Breast epithelium (tissue), 4 donors: Measurements from ENCODE around the gene RRH. TPM values are rescaled to one million over a fixed set of nuclear protein-coding genes. Genes with fewer than 3 reads are reported as not detected.
"Not testable (repeated sequence)": the region's sequence is repeated elsewhere in the genome, so short reads cannot be mapped to it uniquely, and the experiment has no call there.

Experiments
- DNase-seq, 2 donors: peaks; one replicate each; pipeline ENCODE4 v3.0.0-alpha.2; 2019; ENCODE audit warnings: low spot score in 2 of 2
- H3K27ac ChIP-seq, 2 donors: fragments of 200-600 bp; sonication (generic) in 1 of 2; one replicate each; pipeline ENCODE4 v1.5.1; 2016 to 2019; ENCODE audit warnings: mild to moderate bottlenecking in 1 of 2
- H3K27me3 ChIP-seq, 2 donors: fragments of 200-600 bp; sonication (generic) in 1 of 2; one replicate each; pipeline versions ENCODE4 v1.5.1 to v1.6.0; 2017 to 2019; ENCODE audit warnings: control low read depth in 1 of 2, mild to moderate bottlenecking in 1 of 2
- H3K36me3 ChIP-seq: fragments of 200-600 bp; one replicate; pipeline ENCODE4 v1.5.1; 2019
- H3K4me1 ChIP-seq, 2 donors: fragments of 200-600 bp; sonication (generic); one replicate each; pipeline ENCODE4 v1.5.1; 2016 to 2019; ENCODE audit warnings: control low read depth in 1 of 2
- H3K4me3 ChIP-seq, 3 donors: fragments of 200-600 bp; sonication (generic); 1 replicate in 2 of 3; 2 replicates in 1 of 3; pipeline ENCODE4 v1.5.1; 2016 to 2019; ENCODE audit warnings: mild to moderate bottlenecking in 3 of 3, moderate library complexity in 2 of 3
- H3K9me3 ChIP-seq, 2 donors: fragments of 200-600 bp; sonication (generic) in 1 of 2; one replicate each; pipeline ENCODE4 v1.5.1; 2016 to 2019; ENCODE audit warnings: control low read depth in 1 of 2
- CTCF ChIP-seq, 3 donors: fragments of 450-650 bp; IDR thresholded peaks; one replicate each; pipeline ENCODE4 v1.5.1; 2016 to 2017; ENCODE audit warnings: antibody characterized with exemption in 3 of 3, mild to moderate bottlenecking in 3 of 3, moderate library complexity in 3 of 3
- POLR2A ChIP-seq: fragments of 450-650 bp; IDR thresholded peaks from one replicate; pipeline ENCODE4 v1.6.1; 2016; ENCODE audit warnings: antibody characterized with exemption, mild to moderate bottlenecking, moderate library complexity
- POLR2AphosphoS5 ChIP-seq, 3 donors: sonication (generic); formaldehyde crosslinking; IDR thresholded peaks; one replicate each; pipeline ENCODE4 v1.6.1; 2017; ENCODE audit warnings: antibody characterized with exemption in 3 of 3
- intact Hi-C: fragments of 100-400 bp; cut with DNase I; formaldehyde crosslinking; loops from one replicate; pipeline ENCODE4 v1.15.1; 2023; ENCODE audit warnings: low total_unique reads
- total RNA-seq, 3 donors: library from RNA; depleted of rRNA; stranded (reverse); fragments of >200 nt; gene quantifications; one replicate each; pipeline ENCODE4 v1.1.0, GENCODE V29; 2016

RRH gene
- under 1 TPM in 2 of 3 donors, not detected in 1; 0.66 to 0.73 TPM for total RNA-seq

GRCh38 chr4:109827672-109828071 lies at the start of gene RRH:
Gene RRH (plus strand): TSS chr4:109827972. CDS start chr4:109828028, 56 bp downstream.
- H3K4me1 ChIP-seq, result no peaks in the 10 kb centered on the region
- no peak within 1 kb of the TSS for H3K27ac ChIP-seq
- H3K27me3 ChIP-seq, result no peaks in the 10 kb centered on the region
- intact Hi-C loops, result no loop called here
- no peak for DNase-seq
- H3K4me3 ChIP-seq, result no peak within 1 kb of the TSS
- no peak for TF ChIP-seq POLR2A
- no peak for TF ChIP-seq CTCF (IDR thresholded peaks at IDR 0.05)
- no peak for TF ChIP-seq POLR2AphosphoS5 (IDR thresholded peaks at IDR 0.05)
- peaks cover 3% of the 10 kb centered on the region for H3K36me3 ChIP-seq
- H3K9me3 ChIP-seq, result no peaks in the 10 kb centered on the region

- DNase-seq, H3K27me3 ChIP-seq, H3K4me1 ChIP-seq, H3K9me3 ChIP-seq, H3K27ac ChIP-seq, intact Hi-C loops, H3K4me3 ChIP-seq, H3K36me3 ChIP-seq: not testable (repeated sequence)
These were observed 45.7 kb upstream of the RRH start for GRCh38 chr4:109782092-109782491.

GRCh38 chr4:109786846-109787245 lies 40.9 kb upstream of the RRH start:
- no peak overlapping the region for H3K4me3 ChIP-seq
- H3K27ac ChIP-seq, result no peak overlapping the region
- H3K4me1 ChIP-seq, result no peaks in the 10 kb centered on the region
- intact Hi-C loops, result no loop called here
- H3K36me3 ChIP-seq, result no peaks in the 10 kb centered on the region
- no peaks in the 10 kb centered on the region for H3K9me3 ChIP-seq
- no peaks in the 10 kb centered on the region for H3K27me3 ChIP-seq
- TF ChIP-seq CTCF (IDR thresholded peaks at IDR 0.05) (no peak), POLR2AphosphoS5 (IDR thresholded peaks at IDR 0.05) (no peak), POLR2A (no peak)
- DNase-seq, result no peak

- no peaks in the 10 kb centered on the region for H3K27me3 ChIP-seq
- no peak for DNase-seq
- no peak for TF ChIP-seq CTCF (IDR thresholded peaks at IDR 0.05)
- no peak for TF ChIP-seq POLR2A
- no peak for TF ChIP-seq POLR2AphosphoS5 (IDR thresholded peaks at IDR 0.05)
- H3K9me3 ChIP-seq, result no peaks in the 10 kb centered on the region
- no peaks in the 10 kb centered on the region for H3K36me3 ChIP-seq
- H3K27ac ChIP-seq, result no peak overlapping the region
- intact Hi-C loops, result no loop called here
- H3K4me1 ChIP-seq, result no peaks in the 10 kb centered on the region
- H3K4me3 ChIP-seq, result no peak overlapping the region
These were observed 40.0 kb upstream of the RRH start for GRCh38 chr4:109787807-109788206.

GRCh38 chr4:109795059-109795458 lies 32.7 kb upstream of the RRH start:
- intact Hi-C loops, result no loop called here
- H3K27ac ChIP-seq, result no peak overlapping the region
- no peak for DNase-seq
- H3K4me1 ChIP-seq, result no peaks in the 10 kb centered on the region
- no peak overlapping the region for H3K4me3 ChIP-seq
- TF ChIP-seq POLR2A (no peak), CTCF (IDR thresholded peaks at IDR 0.05) (no peak), POLR2AphosphoS5 (IDR thresholded peaks at IDR 0.05) (no peak)
- H3K27me3 ChIP-seq, result no peaks in the 10 kb centered on the region
- no peaks in the 10 kb centered on the region for H3K36me3 ChIP-seq
- peaks cover 0 to 24% of the 10 kb centered on the region in 2 donors for H3K9me3 ChIP-seq

GRCh38 chr4:109798866-109799265 lies 28.9 kb upstream of the RRH start:
- intact Hi-C loops, result no loop called here
- Histone ChIP-seq H3K9me3 (peaks cover 0 to 24% of the 10 kb centered on the region in 2 donors), H3K4me1 (no peaks in the 10 kb centered on the region), H3K27me3 (no peaks in the 10 kb centered on the region), H3K4me3 (no peak overlapping the region), H3K27ac (no peak overlapping the region), H3K36me3 (no peaks in the 10 kb centered on the region)
- TF ChIP-seq CTCF (IDR thresholded peaks at IDR 0.05) (no peak), POLR2AphosphoS5 (IDR thresholded peaks at IDR 0.05) (no peak), POLR2A (no peak)
- no peak for DNase-seq
